Activated T-helper 2 cell treated with anti-CD3 and anti-CD28 coated beads, Interferon-gamma antibody, Interleukin-2, Interleukin-4, amounts not matched to agents 10 μg/mL and 5 μg/mL and 100 μg/mL, durations not matched to agents 14 hours and 24 hours and 36 hours (primary cell): ENCODE results near the gene DDAH1. TPM values are rescaled to one million over a fixed set of nuclear protein-coding genes. Genes with fewer than 3 reads are reported as not detected.
A peak's percentile ranks its signal among the peaks of the same experiment; 100 is the strongest.

Experiments
- DNase-seq: peaks from one replicate; pipeline ENCODE4 v3.0.0; 2021; ENCODE audit warnings: low spot score
- H3K27ac Mint-ChIP-seq: one replicate; pipeline ENCODE4 v1.8.0; 2021; ENCODE audit warnings: mixed read lengths
- H3K27me3 Mint-ChIP-seq: one replicate; pipeline ENCODE4 v1.8.0; 2021; ENCODE audit warnings: low read depth, mixed read lengths
- H3K36me3 Mint-ChIP-seq: one replicate; pipeline ENCODE4 v1.8.0; 2021; ENCODE audit warnings: low read depth, mixed read lengths
- H3K4me1 Mint-ChIP-seq: one replicate; pipeline ENCODE4 v1.8.0; 2021; ENCODE audit warnings: low read depth, mixed read lengths
- H3K4me3 Mint-ChIP-seq: one replicate; pipeline ENCODE4 v1.8.0; 2021; ENCODE audit warnings: low read depth, mild to moderate bottlenecking, moderate library complexity, mixed read lengths
- H3K9me3 Mint-ChIP-seq: one replicate; pipeline ENCODE4 v1.8.0; 2021; ENCODE audit warnings: mixed read lengths
- intact Hi-C: fragments of 100-400 bp; cut with micrococcal nuclease; formaldehyde crosslinking; loops from one replicate; pipeline ENCODE4 v1.15.1; 2023
- total RNA-seq: library from RNA; stranded (reverse); gene quantifications from 2 replicates; pipeline ENCODE4 v1.2.3, GENCODE V29; 2022

Gene DDAH1
- total RNA-seq, 1 donor from 2014 or later, result not detected

GRCh38 chr1:85464497-85465098 is 361 bp downstream of the DDAH1 start:
- no peaks in the 10 kb centered on the region for H3K9me3 Mint-ChIP-seq
- H3K27me3 Mint-ChIP-seq, result peaks cover 55% of the 10 kb centered on the region
- intact Hi-C loops, result loop anchor here (5.0 kb wide), 1 partner anchor 118 kb away; the partner anchor contains the start of gene CCN1
- peaks cover 4% of the 10 kb centered on the region for H3K4me1 Mint-ChIP-seq
- H3K36me3 Mint-ChIP-seq, result no peaks in the 10 kb centered on the region
- H3K4me3 Mint-ChIP-seq, result peak overlapping the region; percentile 19
- DNase-seq, result peak; percentile 10
- H3K27ac Mint-ChIP-seq, result no peak overlapping the region

- no peak for DNase-seq
- Mint-ChIP-seq H3K27me3 (peaks cover 60% of the 10 kb centered on the region), H3K36me3 (no peaks in the 10 kb centered on the region), H3K27ac (no peak overlapping the region), H3K4me3 (peak overlapping the region; percentile 19), H3K9me3 (no peaks in the 10 kb centered on the region), H3K4me1 (peaks cover 4% of the 10 kb centered on the region)
- intact Hi-C loops, result loop anchor here (5.0 kb wide), 1 partner anchor 118 kb away; the partner anchor contains the start of gene CCN1
Observed at GRCh38 chr1:85463731-85464496, 1.0 kb downstream of the DDAH1 start.

DNA sequence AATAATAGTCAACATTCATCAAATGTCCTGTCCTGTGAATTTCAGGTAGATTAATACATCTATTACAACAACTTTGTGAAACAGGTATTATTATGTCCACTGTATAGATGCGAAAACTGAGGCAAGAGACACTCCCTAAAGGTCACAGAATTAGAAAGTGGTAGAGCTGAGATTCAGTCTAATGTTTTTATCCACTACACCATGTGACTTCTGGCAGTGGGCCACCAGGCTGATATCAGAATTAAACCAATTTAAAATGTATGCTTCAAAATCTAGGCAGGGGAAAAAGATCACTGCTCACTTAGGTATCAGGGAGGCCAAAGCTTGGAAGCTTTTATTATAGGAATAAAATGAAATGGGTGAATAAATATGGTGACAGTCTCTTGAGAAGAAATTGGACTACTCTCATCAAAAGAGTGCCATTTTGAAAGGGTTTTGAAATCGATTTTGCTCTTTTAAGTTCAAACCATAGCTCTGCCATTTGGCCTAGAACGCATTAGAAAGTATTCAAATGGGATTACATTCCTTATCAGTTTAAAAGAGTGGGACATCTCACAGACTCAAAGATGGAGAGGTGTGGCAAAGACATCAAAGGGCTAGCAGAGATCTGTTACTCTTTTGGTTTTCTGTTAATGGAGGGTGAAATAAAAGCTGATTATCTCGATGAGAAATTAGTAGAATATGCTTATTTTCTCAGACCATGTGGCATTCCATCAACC is 1.9 kb downstream of the DDAH1 start:
- H3K27me3 Mint-ChIP-seq, result peaks cover 58% of the 10 kb centered on the region
- H3K4me3 Mint-ChIP-seq, result no peak overlapping the region
- H3K36me3 Mint-ChIP-seq, result no peaks in the 10 kb centered on the region
- H3K4me1 Mint-ChIP-seq, result peaks cover 4% of the 10 kb centered on the region
- intact Hi-C loops, result loop anchor here (5.0 kb wide), 1 partner anchor 119 kb away; the partner anchor contains the start of gene CCN1
- no peak for DNase-seq
- H3K9me3 Mint-ChIP-seq, result no peaks in the 10 kb centered on the region
- H3K27ac Mint-ChIP-seq, result no peak overlapping the region

DNA sequence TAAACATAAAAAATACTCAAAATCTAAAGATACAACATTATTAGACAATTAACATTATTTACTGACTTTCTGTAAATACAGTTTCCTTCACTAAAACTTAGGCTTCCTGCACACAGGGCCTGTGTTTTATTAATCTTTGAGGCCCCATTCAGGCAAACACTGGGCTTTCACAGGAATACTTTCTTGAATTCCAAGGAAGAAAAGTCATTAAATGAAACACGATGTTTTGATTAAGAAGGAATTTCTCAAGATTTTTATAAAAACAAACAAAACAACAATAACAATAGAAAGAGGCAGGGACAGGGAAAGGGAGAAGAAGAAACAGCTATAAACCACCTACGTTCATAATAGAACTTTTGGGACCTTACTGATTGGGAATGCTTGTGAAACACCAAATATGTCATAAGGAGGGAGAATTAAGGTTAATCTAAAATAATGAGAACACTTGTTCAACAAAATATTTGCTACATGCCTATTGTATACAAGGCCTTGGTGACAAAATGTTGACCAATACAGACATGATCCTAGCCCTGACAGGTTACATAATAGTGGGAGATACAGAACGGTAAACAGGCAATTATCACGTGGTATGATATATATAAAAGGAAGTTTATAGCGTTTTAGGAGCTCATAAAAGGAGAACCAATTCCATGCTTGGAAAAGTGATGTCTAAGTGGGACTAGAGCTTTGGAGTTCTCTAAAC is 3.6 kb downstream of the DDAH1 start:
- H3K4me3 Mint-ChIP-seq, result no peak overlapping the region
- peaks cover 53% of the 10 kb centered on the region for H3K27me3 Mint-ChIP-seq
- DNase-seq, result no peak
- H3K36me3 Mint-ChIP-seq, result no peaks in the 10 kb centered on the region
- intact Hi-C loops, result loop anchor here (5.0 kb wide), 1 partner anchor 121 kb away; the partner anchor contains the start of gene CCN1
- H3K4me1 Mint-ChIP-seq, result peaks cover 4% of the 10 kb centered on the region
- no peaks in the 10 kb centered on the region for H3K9me3 Mint-ChIP-seq
- H3K27ac Mint-ChIP-seq, result no peak overlapping the region

DNA sequence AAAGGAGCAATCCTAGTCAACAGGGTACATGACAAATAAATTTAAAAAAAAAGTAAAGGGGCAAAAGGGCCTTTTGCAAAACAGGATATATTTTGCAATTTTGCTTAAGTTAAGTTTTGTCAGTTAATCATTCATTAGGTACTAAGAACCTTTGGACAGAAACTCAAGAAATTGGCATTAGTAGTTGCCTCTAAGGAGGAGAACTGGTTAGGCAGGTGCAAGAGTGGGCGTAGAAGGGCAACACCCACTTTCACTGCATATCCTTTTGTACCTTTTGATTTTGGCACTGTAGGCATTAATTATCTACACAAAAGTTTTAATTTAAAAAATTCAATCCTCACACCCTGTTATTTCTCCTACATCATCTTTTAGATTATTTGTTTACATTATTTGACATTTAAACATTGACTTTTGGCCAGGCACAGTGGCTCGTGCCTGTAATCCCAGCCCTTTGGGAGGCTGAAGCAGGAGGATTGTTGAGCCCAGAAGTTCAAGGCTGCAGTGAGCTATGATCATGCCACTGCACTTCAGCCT is 4.3 kb downstream of the DDAH1 start:
- no peak overlapping the region for H3K4me3 Mint-ChIP-seq
- H3K36me3 Mint-ChIP-seq, result no peaks in the 10 kb centered on the region
- peaks cover 47% of the 10 kb centered on the region for H3K27me3 Mint-ChIP-seq
- H3K9me3 Mint-ChIP-seq, result no peaks in the 10 kb centered on the region
- no peak overlapping the region for H3K27ac Mint-ChIP-seq
- peaks cover 4% of the 10 kb centered on the region for H3K4me1 Mint-ChIP-seq
- intact Hi-C loops, result loop anchor here (5.0 kb wide), 1 partner anchor 122 kb away; the partner anchor contains the start of gene CCN1
- DNase-seq, result no peak

GRCh38 chr1:85459290-85459689 is 5.7 kb downstream of the DDAH1 start:
- intact Hi-C loops, result no loop called here
- Mint-ChIP-seq H3K27me3 (peaks cover 42% of the 10 kb centered on the region), H3K36me3 (no peaks in the 10 kb centered on the region), H3K4me3 (no peak overlapping the region), H3K9me3 (no peaks in the 10 kb centered on the region), H3K4me1 (peaks cover 4% of the 10 kb centered on the region), H3K27ac (no peak overlapping the region)
- DNase-seq, result no peak

- Mint-ChIP-seq H3K27ac (no peak overlapping the region), H3K4me3 (no peak overlapping the region), H3K4me1 (no peaks in the 10 kb centered on the region), H3K27me3 (peaks cover 8% of the 10 kb centered on the region), H3K36me3 (no peaks in the 10 kb centered on the region), H3K9me3 (no peaks in the 10 kb centered on the region)
- no peak for DNase-seq
- intact Hi-C loops, result no loop called here
Observed at GRCh38 chr1:85454214-85454613, 10.7 kb downstream of the DDAH1 start.

DNA sequence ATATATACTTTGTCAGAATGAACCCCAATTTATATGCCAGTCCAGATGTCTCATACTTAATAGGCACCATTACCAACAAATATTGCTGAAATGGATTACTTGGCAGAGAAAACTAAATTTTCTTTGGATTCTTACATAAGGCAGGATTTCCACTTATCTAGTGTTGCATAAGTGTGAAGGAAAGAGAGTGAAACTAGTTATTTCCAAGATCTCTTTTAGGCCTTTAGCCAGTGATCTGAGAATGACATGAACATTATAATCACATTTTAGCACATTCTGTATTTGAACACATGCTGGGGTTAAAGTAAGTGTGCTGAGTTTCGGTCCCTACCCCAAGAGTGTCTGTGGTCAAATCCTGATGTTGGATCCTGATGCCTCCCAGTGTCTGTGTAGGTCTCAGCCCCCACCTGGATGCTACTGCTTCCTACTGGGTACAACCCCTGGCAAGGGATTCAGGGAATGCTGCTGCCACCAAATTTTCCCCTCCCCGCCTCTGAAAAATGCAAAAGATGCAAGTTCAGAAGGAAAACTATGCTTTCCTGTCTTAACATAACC is 11.2 kb downstream of the DDAH1 start:
- intact Hi-C loops, result no loop called here
- H3K27ac Mint-ChIP-seq, result no peak overlapping the region
- H3K9me3 Mint-ChIP-seq, result no peaks in the 10 kb centered on the region
- H3K4me1 Mint-ChIP-seq, result no peaks in the 10 kb centered on the region
- no peak overlapping the region for H3K4me3 Mint-ChIP-seq
- peaks cover 5% of the 10 kb centered on the region for H3K27me3 Mint-ChIP-seq
- H3K36me3 Mint-ChIP-seq, result no peaks in the 10 kb centered on the region
- DNase-seq, result no peak

DNA sequence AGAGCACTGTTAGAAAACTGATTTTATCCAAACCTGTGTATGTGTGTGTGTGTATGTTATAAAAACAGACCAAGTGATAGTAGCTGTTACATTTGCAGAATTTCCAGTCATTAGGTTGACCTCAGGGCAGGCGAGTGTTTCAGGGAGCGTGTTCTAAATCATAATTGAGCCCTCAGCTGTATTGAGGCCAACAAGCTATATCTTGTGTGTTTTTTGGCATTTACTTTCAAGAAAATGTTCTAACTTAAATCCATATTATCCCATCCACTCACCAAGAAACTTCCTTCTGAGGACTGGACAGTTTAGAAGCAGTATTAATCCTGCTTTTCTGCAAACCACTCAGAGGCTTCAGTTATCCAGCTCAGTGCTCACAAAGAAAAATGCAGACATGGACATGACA is 12.0 kb downstream of the DDAH1 start:
- no peak overlapping the region for H3K27ac Mint-ChIP-seq
- H3K27me3 Mint-ChIP-seq, result peaks cover 4% of the 10 kb centered on the region
- H3K9me3 Mint-ChIP-seq, result no peaks in the 10 kb centered on the region
- H3K4me1 Mint-ChIP-seq, result no peaks in the 10 kb centered on the region
- no peaks in the 10 kb centered on the region for H3K36me3 Mint-ChIP-seq
- DNase-seq, result no peak
- intact Hi-C loops, result no loop called here
- no peak overlapping the region for H3K4me3 Mint-ChIP-seq

- no peaks in the 10 kb centered on the region for H3K36me3 Mint-ChIP-seq
- no peaks in the 10 kb centered on the region for H3K9me3 Mint-ChIP-seq
Observed at GRCh38 chr1:85451236-85451830, 13.6 kb downstream of the DDAH1 start.

DNA sequence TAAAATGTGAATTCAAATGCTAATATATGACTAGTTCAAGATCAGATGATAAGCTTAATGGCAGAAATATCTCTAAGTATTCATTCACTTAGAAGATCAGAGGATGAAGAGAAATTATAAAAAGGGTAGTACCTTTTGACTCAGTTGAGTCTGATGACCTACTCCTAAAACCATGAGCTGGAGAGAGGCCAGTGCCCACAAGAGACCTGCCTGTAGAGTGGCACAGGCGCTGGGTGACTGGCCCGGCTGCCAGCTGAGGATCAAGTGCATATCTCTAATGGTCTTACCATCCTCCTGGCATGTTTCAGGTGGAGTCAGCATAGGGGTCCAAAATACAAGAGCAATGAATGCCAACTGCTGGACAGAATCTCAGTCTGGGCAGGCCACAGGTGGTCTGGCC is 14.1 kb downstream of the DDAH1 start:
- no peaks in the 10 kb centered on the region for H3K27me3 Mint-ChIP-seq
- H3K4me1 Mint-ChIP-seq, result no peaks in the 10 kb centered on the region
- DNase-seq, result no peak
- no peaks in the 10 kb centered on the region for H3K9me3 Mint-ChIP-seq
- no peak overlapping the region for H3K4me3 Mint-ChIP-seq
- intact Hi-C loops, result no loop called here
- H3K27ac Mint-ChIP-seq, result no peak overlapping the region
- H3K36me3 Mint-ChIP-seq, result no peaks in the 10 kb centered on the region

More at GRCh38 chr1:85451236-85451830, 13.6 kb downstream of the DDAH1 start:
- Mint-ChIP-seq H3K4me1 (no peaks in the 10 kb centered on the region), H3K27me3 (no peaks in the 10 kb centered on the region), H3K4me3 (no peak overlapping the region), H3K27ac (no peak overlapping the region)
- no peak for DNase-seq
- intact Hi-C loops, result no loop called here

- Mint-ChIP-seq H3K27ac (no peak overlapping the region), H3K4me3 (no peak overlapping the region), H3K36me3 (no peaks in the 10 kb centered on the region), H3K27me3 (no peaks in the 10 kb centered on the region), H3K9me3 (no peaks in the 10 kb centered on the region), H3K4me1 (no peaks in the 10 kb centered on the region)
- intact Hi-C loops, result no loop called here
- DNase-seq, result no peak
Observed at GRCh38 chr1:85449356-85449755, 15.6 kb downstream of the DDAH1 start.
